Measurements from ENCODE around the gene HBM.
"Not testable (repeated sequence)": the region's sequence is repeated elsewhere in the genome, so short reads cannot be mapped to it uniquely, and the experiment has no call there.

- not testable (repeated sequence) for TF ChIP-seq CTCF (IDR thresholded peaks at IDR 0.05; ENCODE audit: insufficient read depth, low read length, poor library complexity, severe bottlenecking); EZH2phosphoT487 (conservative IDR thresholded peaks at IDR 0.05; ENCODE audit: low read length)
Measured at GRCh38 chr16:209359-209758, 43.6 kb downstream of the HBM start.
